A673 (cell line): ENCODE data around the gene GADL1. TPM values are rescaled to one million over a fixed set of nuclear protein-coding genes. Genes with fewer than 3 reads are reported as not detected.

ENCODE experiments used
- BruUV-seq: library from RNA; stranded (reverse); fragments of 400-500 nt; replicated peaks from 2 replicates; lab custom pipeline; 2021; lab: Mats Ljungman, UMichigan
- CTCF ChIA-PET: fragments of 300-600 bp; sonication (Branson Sonifier 250); formaldehyde crosslinking; loops from one replicate; lab custom pipeline; 2022; ENCODE audit warnings: antibody characterized with exemption; lab: Charles Lee
- POLR2A ChIA-PET: fragments of 300-600 bp; sonication (Branson Sonifier 250); formaldehyde crosslinking; loops from one replicate; lab custom pipeline; 2022; ENCODE audit warnings: antibody characterized with exemption; ENCODE audit not compliant: low non-redundant PET; lab: Charles Lee
- DNase-seq: peaks from one replicate; pipeline ENCODE4 v3.0.0-alpha.2; 2015; ENCODE audit warnings: low spot score
- H3K27ac ChIP-seq: fragments of 200-600 bp; sonication (generic); 2 replicates; pipeline ENCODE4 v1.5.1; 2016; ENCODE audit warnings: mixed run types, low read depth, mild to moderate bottlenecking, mixed read lengths, antibody characterized with exemption, low read length; ENCODE audit not compliant: poor library complexity, severe bottlenecking
- H3K27me3 ChIP-seq: fragments of 200-600 bp; sonication (generic); replicated peaks from 2 replicates; pipeline ENCODE4 v1.6.1; 2017; ENCODE audit warnings: mixed run types, low read depth, mild to moderate bottlenecking, mixed read lengths, antibody characterized with exemption, low read length; ENCODE audit not compliant: insufficient read depth, poor library complexity
- H3K36me3 ChIP-seq: fragments of 200-600 bp; sonication (generic); 2 replicates; pipeline ENCODE4 v1.6.1; 2016; ENCODE audit warnings: mixed run types, mild to moderate bottlenecking, mixed read lengths, antibody characterized with exemption, low read length; ENCODE audit not compliant: insufficient read depth, poor library complexity, severe bottlenecking
- H3K4me1 ChIP-seq: fragments of 200-600 bp; sonication (generic); 2 replicates; pipeline ENCODE4 v1.6.1; 2017; ENCODE audit warnings: mixed run types, mild to moderate bottlenecking, mixed read lengths, antibody characterized with exemption, low read length; ENCODE audit not compliant: insufficient read depth, poor library complexity, severe bottlenecking
- H3K4me3 ChIP-seq: fragments of 200-600 bp; sonication (generic); 2 replicates; pipeline ENCODE4 v1.5.1; 2016; ENCODE audit warnings: low read depth, mixed run types, mild to moderate bottlenecking, mixed read lengths, low read length; ENCODE audit not compliant: poor library complexity, severe bottlenecking
- H3K9me3 ChIP-seq: fragments of 200-600 bp; sonication (generic); 2 replicates; pipeline ENCODE4 v1.6.1; 2016; ENCODE audit warnings: mixed run types, low read depth, mild to moderate bottlenecking, mixed read lengths, antibody characterized with exemption, low read length; ENCODE audit not compliant: poor library complexity, severe bottlenecking
- EZH2 ChIP-seq: fragments of 200-600 bp; sonication (generic); IDR thresholded peaks from 2 replicates; pipeline ENCODE4 v1.6.1; 2017; ENCODE audit warnings: borderline replicate concordance, low read depth, mild to moderate bottlenecking, mixed read lengths, antibody characterized with exemption, low read length; ENCODE audit not compliant: poor library complexity, severe bottlenecking
- intact Hi-C: fragments of 100-400 bp; cut with micrococcal nuclease; formaldehyde crosslinking; loops from one replicate; pipeline ENCODE4 v1.10.0; 2022; ENCODE audit not compliant: unreplicated experiment
- total RNA-seq: library from RNA; stranded (reverse); gene quantifications from 2 replicates; pipeline ENCODE4 v1.2.3, GENCODE V29; 2021
- TF ChIP-seq, protein P1 (sequence below): fragments of 300-800, 200-600 bp; sonication (generic); conservative IDR thresholded peaks from 2 replicates; pipeline ENCODE4 v1.5.1; 2017; ENCODE audit warnings: low read depth, mild to moderate bottlenecking, antibody characterized with exemption, low read length, moderate library complexity, mixed read lengths

The GADL1 gene
- total RNA-seq, 1 experiment from 2014 or later: 13.8 TPM

DNA sequence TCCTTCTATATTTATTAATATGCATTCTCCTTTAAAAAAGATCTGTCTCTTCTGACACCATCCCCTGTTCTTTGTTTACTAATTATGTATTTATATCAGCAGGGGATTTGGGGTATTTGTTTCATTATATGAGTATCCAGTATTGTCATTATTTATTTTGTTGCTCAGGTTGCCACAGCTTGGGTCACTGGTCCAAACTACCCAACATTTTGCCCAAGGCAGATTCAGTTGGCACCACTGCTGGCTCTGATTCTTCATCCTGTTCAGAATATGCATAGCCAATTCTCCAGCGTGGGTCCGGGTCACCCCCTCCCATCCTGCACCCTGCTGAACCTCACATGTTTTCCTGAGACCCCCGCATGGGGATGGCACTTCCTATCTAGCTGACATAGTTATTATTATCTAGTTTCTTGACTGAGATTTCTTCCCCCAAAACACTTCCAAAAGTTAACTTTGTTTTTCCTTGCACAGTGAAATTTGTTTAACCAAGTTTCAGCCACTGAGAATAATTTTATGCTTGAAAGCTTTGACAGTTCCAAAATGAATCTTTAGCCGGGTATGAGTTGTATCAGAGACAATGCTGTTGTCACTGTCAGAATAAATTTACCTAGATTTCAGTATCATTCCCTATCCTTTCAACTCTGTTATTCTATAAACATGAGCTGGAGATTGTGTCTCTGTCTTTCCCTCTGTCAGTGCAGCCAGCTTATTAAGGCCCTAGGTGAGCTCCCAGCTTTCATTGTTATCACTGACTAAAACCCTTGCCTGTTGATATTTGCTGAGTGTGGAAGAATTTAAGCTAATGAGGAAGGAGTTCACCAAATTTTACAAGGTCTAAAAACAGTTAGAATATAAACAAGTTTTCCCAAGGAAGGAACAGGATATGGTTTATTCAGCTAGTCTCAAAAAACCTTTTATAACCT is 217.8 kb downstream of the GADL1 start:
- H3K27me3 ChIP-seq: no peaks in the 10 kb centered on the region
- H3K36me3 ChIP-seq: peaks cover 19% of the 10 kb centered on the region
- TF ChIP-seq, protein P1, sequence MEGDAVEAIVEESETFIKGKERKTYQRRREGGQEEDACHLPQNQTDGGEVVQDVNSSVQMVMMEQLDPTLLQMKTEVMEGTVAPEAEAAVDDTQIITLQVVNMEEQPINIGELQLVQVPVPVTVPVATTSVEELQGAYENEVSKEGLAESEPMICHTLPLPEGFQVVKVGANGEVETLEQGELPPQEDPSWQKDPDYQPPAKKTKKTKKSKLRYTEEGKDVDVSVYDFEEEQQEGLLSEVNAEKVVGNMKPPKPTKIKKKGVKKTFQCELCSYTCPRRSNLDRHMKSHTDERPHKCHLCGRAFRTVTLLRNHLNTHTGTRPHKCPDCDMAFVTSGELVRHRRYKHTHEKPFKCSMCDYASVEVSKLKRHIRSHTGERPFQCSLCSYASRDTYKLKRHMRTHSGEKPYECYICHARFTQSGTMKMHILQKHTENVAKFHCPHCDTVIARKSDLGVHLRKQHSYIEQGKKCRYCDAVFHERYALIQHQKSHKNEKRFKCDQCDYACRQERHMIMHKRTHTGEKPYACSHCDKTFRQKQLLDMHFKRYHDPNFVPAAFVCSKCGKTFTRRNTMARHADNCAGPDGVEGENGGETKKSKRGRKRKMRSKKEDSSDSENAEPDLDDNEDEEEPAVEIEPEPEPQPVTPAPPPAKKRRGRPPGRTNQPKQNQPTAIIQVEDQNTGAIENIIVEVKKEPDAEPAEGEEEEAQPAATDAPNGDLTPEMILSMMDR: no peak
- no peak for TF ChIP-seq EZH2
- ChIA-PET CTCF (no interaction called here), POLR2A (no interaction called here)
- H3K4me3 ChIP-seq: no peak overlapping the region
- H3K9me3 ChIP-seq: no peaks in the 10 kb centered on the region
- DNase-seq: no peak
- no TSS peak for BruUV-seq
- H3K4me1 ChIP-seq: peaks cover 24% of the 10 kb centered on the region
- intact Hi-C loops: no loop called here
- no peak overlapping the region for H3K27ac ChIP-seq
